BLaER1 (cell line): ENCODE results near the gene RUVBL2.
A peak's percentile ranks its signal among the peaks of the same experiment; 100 is the strongest.

Source experiments
- H3K27ac ChIP-seq: shearing (Covaris generic); formaldehyde crosslinking; 2 replicates; pipeline ENCODE4 v1.8.1; 2022
- H3K27me3 ChIP-seq: shearing (Covaris generic); formaldehyde crosslinking; 2 replicates; pipeline ENCODE4 v1.8.1; 2022
- H3K36me3 ChIP-seq: shearing (Covaris generic); formaldehyde crosslinking; 2 replicates; pipeline ENCODE4 v1.8.1; 2022
- H3K4me1 ChIP-seq: shearing (Covaris generic); formaldehyde crosslinking; 2 replicates; pipeline ENCODE4 v1.8.1; 2022
- H3K4me2 ChIP-seq: shearing (Covaris generic); formaldehyde crosslinking; 2 replicates; pipeline ENCODE4 v1.8.1; 2022
- H3K4me3 ChIP-seq: shearing (Covaris generic); formaldehyde crosslinking; 2 replicates; pipeline ENCODE4 v1.8.1; 2022
- H3K9ac ChIP-seq: shearing (Covaris generic); formaldehyde crosslinking; 2 replicates; pipeline ENCODE4 v1.8.1; 2022
- H3K9me3 ChIP-seq: shearing (Covaris generic); formaldehyde crosslinking; 2 replicates; pipeline ENCODE4 v1.8.1; 2022
- H4K20me1 ChIP-seq: shearing (Covaris generic); formaldehyde crosslinking; 2 replicates; pipeline ENCODE4 v1.8.1; 2022
- Cebpa-rat ChIP-seq: shearing (Covaris generic); IDR thresholded peaks from 2 replicates; pipeline ENCODE4 v1.8.1; 2022

RUVBL2 gene

GRCh38 chr19:48963371-48964204 lies 30.1 kb upstream of the RUVBL2 start:
- peak overlapping the region; percentile 80 for H3K27ac ChIP-seq
- peaks cover 31% of the 10 kb centered on the region for H3K36me3 ChIP-seq

GRCh38 chr19:48964205-48965039 lies 29.3 kb upstream of the RUVBL2 start:
- H3K9ac ChIP-seq, result peak overlapping the region; percentile 66
- TF ChIP-seq Cebpa-rat, result no peak
- H3K9me3 ChIP-seq, result no peaks in the 10 kb centered on the region
- peaks cover 39% of the 10 kb centered on the region for H3K36me3 ChIP-seq
- H4K20me1 ChIP-seq, result peaks cover 34% of the 10 kb centered on the region
- peaks cover 72% of the 10 kb centered on the region for H3K4me1 ChIP-seq
- peak overlapping the region; percentile 62 for H3K4me3 ChIP-seq
- H3K4me2 ChIP-seq, result peak overlapping the region; percentile 99
- H3K27me3 ChIP-seq, result no peaks in the 10 kb centered on the region
- peak overlapping the region; percentile 80 for H3K27ac ChIP-seq

More at GRCh38 chr19:48963371-48964204, 30.1 kb upstream of the RUVBL2 start:
- peaks cover 34% of the 10 kb centered on the region for H4K20me1 ChIP-seq
- TF ChIP-seq Cebpa-rat, result no peak
- no peaks in the 10 kb centered on the region for H3K27me3 ChIP-seq
- H3K4me3 ChIP-seq, result peak overlapping the region; percentile 62
- peak overlapping the region; percentile 66 for H3K9ac ChIP-seq
- peaks cover 69% of the 10 kb centered on the region for H3K4me1 ChIP-seq
- peak overlapping the region; percentile 99 for H3K4me2 ChIP-seq
- no peaks in the 10 kb centered on the region for H3K9me3 ChIP-seq

GRCh38 chr19:48965040-48965805 lies 28.5 kb upstream of the RUVBL2 start, which contains the start of gene FTL:
FTL (plus strand) TSS chr19:48965309; CDS start chr19:48965508, 199 bp downstream.
- peaks cover 73% of the 10 kb centered on the region for H3K4me1 ChIP-seq
- H3K4me2 ChIP-seq, result peak within 1 kb of the TSS; percentile 99
- peak within 1 kb of the TSS; percentile 93 for H3K9ac ChIP-seq
- peaks cover 47% of the 10 kb centered on the region for H3K36me3 ChIP-seq
- 0 out of 2 replicates have a peak, but pooled peaks have one; percentile 38 for TF ChIP-seq Cebpa-rat
- no peaks in the 10 kb centered on the region for H3K9me3 ChIP-seq
- no peaks in the 10 kb centered on the region for H3K27me3 ChIP-seq
- peak within 1 kb of the TSS; percentile 91 for H3K4me3 ChIP-seq
- peak within 1 kb of the TSS; percentile 92 for H3K27ac ChIP-seq
- peaks cover 34% of the 10 kb centered on the region for H4K20me1 ChIP-seq

GRCh38 chr19:48965806-48966540 lies 27.7 kb upstream of the RUVBL2 start:
- H4K20me1 ChIP-seq, result peaks cover 34% of the 10 kb centered on the region
- peaks cover 51% of the 10 kb centered on the region for H3K36me3 ChIP-seq
- TF ChIP-seq Cebpa-rat, result no peak
- H3K27ac ChIP-seq, result peak overlapping the region; percentile 92
- peaks cover 79% of the 10 kb centered on the region for H3K4me1 ChIP-seq
- no peaks in the 10 kb centered on the region for H3K27me3 ChIP-seq
- peak overlapping the region; percentile 93 for H3K9ac ChIP-seq
- H3K4me2 ChIP-seq, result peak overlapping the region; percentile 99
- H3K4me3 ChIP-seq, result peak overlapping the region; percentile 91
- no peaks in the 10 kb centered on the region for H3K9me3 ChIP-seq

GRCh38 chr19:48966541-48967345 lies 26.9 kb upstream of the RUVBL2 start:
- Histone ChIP-seq H3K9ac (peak overlapping the region; percentile 93), H4K20me1 (peaks cover 34% of the 10 kb centered on the region), H3K4me1 (peaks cover 72% of the 10 kb centered on the region), H3K36me3 (peaks cover 51% of the 10 kb centered on the region), H3K4me2 (peak overlapping the region; percentile 99), H3K9me3 (no peaks in the 10 kb centered on the region), H3K27ac (peak overlapping the region; percentile 92), H3K4me3 (peak overlapping the region; percentile 91), H3K27me3 (no peaks in the 10 kb centered on the region)
- no peak for TF ChIP-seq Cebpa-rat

GRCh38 chr19:48967346-48968178 lies 26.1 kb upstream of the RUVBL2 start:
- Histone ChIP-seq H3K9ac (peak overlapping the region; percentile 43), H4K20me1 (peaks cover 34% of the 10 kb centered on the region)

GRCh38 chr19:48968179-48968661 lies 25.5 kb upstream of the RUVBL2 start:
- Histone ChIP-seq H4K20me1 (peaks cover 34% of the 10 kb centered on the region), H3K9ac (peak overlapping the region; percentile 43), H3K4me2 (peak overlapping the region; percentile 99; the same call in 1 of the 2 replicates), H3K4me3 (no peak overlapping the region), H3K27me3 (no peaks in the 10 kb centered on the region), H3K4me1 (peaks cover 60% of the 10 kb centered on the region), H3K27ac (peak overlapping the region; percentile 23), H3K36me3 (peaks cover 65% of the 10 kb centered on the region), H3K9me3 (no peaks in the 10 kb centered on the region)
- TF ChIP-seq Cebpa-rat, result no peak

More at GRCh38 chr19:48967346-48968178, 26.1 kb upstream of the RUVBL2 start:
- Histone ChIP-seq H3K4me3 (no peak overlapping the region; the same call in 1 of the 2 replicates), H3K27me3 (no peaks in the 10 kb centered on the region), H3K27ac (peak overlapping the region; percentile 23; the same call in 1 of the 2 replicates), H3K4me2 (peak overlapping the region; percentile 99), H3K4me1 (peaks cover 64% of the 10 kb centered on the region), H3K36me3 (peaks cover 59% of the 10 kb centered on the region), H3K9me3 (no peaks in the 10 kb centered on the region)
- no peak for TF ChIP-seq Cebpa-rat
